Stimulated activated CD4-positive, alpha-beta T cell treated with anti-CD3 and anti-CD28 coated beads, Interleukin-1b, Interleukin-23, amount 100 ng/mL, for 1 hour (primary cell): ENCODE results near the gene MTR.
"Not testable (repeated sequence)": the region's sequence is repeated elsewhere in the genome, so short reads cannot be mapped to it uniquely, and the experiment has no call there.

Source experiments
- DNase-seq, 2 donors: peaks; one replicate each; pipeline ENCODE4 v3.0.0-alpha.2; 2020; ENCODE audit warnings: low read depth in 2 of 2

MTR gene

GRCh38 chr1:236833575-236833974 is 38.5 kb downstream of the MTR start:
- no peak for DNase-seq

- no peak for DNase-seq
These were observed 39.8 kb downstream of the MTR start for GRCh38 chr1:236834876-236835275.

GRCh38 chr1:236835491-236835890 is 40.4 kb downstream of the MTR start:
- no peak for DNase-seq

- DNase-seq = no peak
These were observed 41.1 kb downstream of the MTR start for GRCh38 chr1:236836157-236836556.

DNA sequence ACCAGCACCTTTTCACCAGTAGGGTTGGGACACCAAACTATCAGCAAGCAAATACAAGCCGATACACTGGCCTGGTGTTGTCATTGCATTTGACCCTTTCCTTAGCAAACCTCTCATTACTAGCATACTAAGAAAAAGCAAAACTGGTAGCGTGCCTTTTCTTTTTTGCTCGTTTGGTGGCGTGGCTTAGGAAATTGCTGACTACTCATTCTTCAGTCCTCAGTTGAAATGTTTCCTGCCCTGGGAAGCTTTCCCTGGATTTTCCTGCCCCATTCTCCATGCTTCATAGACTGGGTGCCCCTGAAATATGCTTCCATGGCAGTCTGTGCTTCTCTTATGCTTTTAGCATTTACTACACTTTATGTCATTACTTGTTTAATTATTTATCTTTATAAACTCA is 42.0 kb downstream of the MTR start:
- no peak for DNase-seq

DNA sequence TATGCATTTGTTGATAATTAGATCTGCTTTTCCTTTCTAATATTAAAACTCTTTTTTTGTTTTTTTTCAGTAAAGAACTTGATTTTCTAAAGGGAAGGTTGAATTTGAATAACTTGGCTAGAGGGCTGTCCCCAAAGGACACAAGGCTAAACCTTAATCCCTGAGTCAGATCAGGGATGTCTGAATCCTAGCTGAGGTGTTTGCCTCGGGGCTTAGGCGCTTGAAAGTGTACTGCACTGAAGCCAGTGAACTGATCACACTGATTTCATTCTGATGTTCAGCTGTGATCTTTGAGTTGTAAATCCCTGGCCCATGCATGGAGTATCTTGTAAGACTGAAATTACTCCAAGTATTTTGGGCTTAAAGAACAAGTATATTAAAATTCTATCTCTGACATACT is 42.8 kb downstream of the MTR start:
- DNase-seq = no peak

DNA sequence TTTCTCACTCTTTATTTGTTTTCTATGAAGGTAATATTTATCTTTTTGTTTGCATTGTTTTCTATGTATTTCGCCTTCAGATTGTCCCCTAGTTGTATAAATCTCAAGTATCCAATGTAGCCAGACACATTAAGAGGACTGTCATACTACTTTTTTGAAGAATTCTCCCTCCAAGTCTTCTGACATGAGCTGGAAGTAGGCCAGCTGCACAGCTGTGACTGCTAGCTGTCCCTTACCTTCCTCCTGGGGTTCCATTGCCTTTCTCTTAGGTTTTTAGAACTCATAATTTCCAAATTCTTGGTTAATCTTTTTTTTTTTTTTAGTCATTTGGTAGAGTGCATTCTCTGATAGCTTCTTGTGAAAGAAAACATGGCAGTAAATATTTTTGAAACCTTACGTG is 46.2 kb downstream of the MTR start:
- DNase-seq = no peak

- no peak for DNase-seq
These were observed 49.6 kb downstream of the MTR start for GRCh38 chr1:236844499-236845271.

GRCh38 chr1:236845830-236846229 is 50.7 kb downstream of the MTR start:
- DNase-seq = no peak

DNA sequence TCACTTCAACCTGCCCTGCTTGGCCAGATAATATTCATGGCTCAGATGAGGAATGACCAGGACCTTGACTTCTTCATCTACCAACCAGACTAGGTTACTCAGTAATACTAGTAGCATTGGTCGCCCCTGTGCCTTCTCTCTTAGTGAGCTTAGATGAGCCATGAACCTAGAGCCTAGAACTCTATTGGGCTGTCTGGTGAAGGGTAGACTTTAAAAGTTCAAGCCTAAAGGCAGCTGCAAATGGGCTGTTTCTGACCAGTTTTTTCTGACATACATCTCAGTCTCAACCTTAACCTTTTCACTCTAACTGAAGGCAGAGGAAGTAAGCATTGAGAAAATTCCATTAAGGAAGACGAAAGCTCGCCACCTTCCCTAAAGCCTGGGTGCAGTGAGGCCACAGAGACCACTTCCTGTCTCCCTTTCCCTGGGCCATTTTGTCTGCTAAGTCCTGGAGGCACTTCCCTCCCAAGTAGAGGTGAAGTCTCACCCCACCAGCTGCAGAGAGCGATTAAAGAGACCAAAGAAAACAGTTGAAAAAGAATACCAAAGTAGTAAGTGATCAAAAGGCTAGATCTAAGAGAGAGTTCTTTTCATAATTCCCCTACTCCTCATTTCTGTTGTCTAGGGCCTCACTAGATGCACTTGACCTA is 53.3 kb downstream of the MTR start:
- DNase-seq = no peak

DNA sequence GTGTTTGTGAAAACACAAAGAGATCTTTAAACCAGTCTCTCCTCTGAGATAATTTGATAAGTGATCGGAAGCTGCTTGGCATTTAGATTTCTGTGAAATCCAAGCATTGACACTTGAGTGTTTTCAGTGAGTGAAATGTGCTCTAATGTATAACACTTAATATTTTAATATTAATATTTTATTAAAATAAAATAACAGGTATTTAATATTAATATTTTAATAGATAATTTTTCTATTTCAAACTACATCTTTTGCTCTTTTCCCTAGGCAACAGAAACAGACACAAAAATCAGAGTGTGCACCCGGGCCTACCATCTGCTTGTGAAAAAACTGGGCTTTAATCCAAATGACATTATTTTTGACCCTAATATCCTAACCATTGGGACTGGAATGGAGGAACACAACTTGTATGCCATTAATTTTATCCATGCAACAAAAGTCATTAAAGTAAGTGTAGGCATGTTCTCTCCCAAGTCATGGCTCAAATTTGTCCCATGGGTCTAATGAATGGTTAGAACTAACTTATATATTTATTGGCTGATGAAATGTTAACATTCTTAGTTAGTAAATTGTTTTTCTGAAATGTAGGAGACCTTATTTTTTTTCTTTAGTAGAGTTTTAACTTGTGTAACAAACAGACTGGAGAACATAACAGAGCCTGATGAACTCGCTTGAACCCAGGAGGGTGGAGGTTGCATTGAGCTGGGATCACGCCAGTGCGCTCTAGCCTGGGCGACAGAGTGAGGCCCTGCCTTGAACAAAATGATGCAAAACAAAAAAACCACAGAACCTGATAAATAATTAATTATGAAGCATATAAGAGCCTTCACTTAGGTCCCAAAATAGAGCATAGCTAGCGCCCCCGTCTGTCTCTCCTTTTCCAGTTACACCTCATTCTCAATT is 55.2 kb downstream of the MTR start:
- DNase-seq = no peak

- no peak for DNase-seq
These were observed 56.8 kb downstream of the MTR start for GRCh38 chr1:236851871-236852270.

DNA sequence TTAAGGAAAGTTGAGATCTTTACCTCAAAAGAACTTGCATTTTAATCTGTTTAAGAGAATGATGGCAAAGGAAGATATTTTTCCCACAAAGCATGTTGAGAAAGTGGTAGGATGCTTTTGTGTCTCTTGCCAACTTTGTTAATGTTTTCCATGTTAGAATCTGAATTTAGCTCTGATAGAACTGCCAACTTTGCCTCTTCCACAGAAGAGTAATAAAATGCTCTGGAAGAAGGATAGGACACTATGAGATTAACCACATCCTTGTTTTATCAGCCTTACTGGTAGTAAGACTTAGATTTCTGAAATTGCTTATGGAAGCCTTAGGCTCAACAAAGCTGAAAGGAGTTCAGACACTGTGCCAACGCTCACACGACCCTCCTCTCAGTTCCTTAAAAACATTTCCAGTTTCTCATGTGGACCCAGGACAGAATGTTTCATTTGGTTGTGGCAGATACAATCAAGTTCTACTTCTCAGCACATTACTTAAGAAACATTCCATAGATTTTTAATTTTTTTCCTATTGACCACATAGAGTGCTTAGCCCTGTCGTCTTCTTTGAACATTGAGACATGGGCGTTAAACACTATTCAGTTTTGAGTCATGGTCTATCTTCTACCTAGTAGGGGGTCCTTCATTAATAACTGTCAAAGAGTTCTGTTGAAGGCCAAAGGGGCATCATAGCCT is 59.0 kb downstream of the MTR start:
- no peak for DNase-seq

- DNase-seq = no peak
These were observed 59.5 kb downstream of the MTR start for GRCh38 chr1:236854605-236854983.

DNA sequence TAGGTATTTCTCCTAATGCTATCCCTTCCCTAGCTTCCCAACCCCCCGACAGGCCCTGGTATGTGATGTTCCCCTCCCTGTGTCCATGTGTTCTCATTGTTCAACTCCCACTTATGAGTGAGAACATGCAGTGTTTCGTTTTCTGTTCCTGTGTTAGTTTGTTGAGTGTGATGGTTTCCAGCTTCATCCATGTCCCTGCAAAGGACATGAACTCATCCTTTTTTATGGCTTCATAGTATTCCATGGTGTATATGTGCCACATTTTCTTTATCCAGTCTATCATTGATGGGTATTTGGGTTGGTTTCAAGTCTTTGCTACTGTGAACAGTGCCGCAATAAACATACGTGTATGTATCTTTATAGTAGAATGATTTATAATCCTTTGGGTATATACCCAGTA is 61.6 kb downstream of the MTR start:
- DNase-seq = not testable (repeated sequence)

GRCh38 chr1:236858165-236858564 is 63.1 kb downstream of the MTR start:
- no peak for DNase-seq

DNA sequence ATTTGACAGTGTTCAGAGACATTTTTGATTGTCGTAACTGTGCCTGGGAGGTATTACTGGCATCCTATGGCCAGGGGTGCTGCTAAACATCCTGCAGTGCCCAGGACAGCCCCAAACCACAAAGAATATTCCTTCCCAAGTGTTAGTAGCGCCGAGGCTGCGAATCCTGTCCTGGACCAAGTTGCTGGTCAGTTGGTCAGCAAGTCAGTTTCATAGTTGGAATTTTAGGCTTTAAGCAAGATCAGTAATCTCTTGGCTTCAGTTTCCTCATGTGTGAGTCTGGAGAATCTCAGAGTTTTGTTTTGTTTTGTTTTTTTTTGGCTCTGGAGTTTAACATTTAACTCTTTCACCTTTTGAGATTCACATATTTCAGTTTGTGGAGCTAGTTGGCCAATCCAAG is 65.0 kb downstream of the MTR start:
- no peak for DNase-seq

- no peak for DNase-seq
These were observed 65.6 kb downstream of the MTR start for GRCh38 chr1:236860674-236861073.

DNA sequence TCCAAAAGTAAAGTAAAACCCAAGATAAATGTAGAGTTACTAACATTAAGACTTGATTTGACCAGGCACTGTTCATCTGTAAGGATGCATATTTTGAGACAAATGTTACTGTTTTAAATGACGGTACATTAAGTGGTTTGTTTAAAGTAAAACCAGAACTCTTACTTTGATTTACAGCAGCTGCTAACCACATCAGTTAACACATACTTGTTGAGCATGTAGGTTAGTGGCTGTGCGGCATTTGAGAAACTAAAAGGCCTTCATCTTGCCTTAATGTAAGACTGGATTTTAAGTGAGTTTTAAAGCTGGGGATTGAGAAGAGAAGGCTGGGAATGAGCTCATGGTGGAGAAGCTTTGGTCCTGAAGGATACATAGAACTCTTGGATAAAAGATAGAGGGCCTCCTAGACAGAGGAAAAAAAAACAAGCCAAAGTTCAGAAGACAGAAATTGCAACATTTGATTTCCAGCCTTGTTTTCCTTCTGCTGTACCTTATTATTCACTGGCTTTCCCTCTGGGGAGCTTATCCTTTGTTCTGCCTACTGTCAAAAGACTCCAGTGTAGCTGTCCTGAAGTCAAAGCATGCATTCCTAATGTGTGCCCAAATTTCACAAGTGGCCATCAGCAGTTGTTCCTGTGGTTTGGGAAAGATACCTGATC is 66.6 kb downstream of the MTR start:
- no peak for DNase-seq

- no peak for DNase-seq
These were observed 67.1 kb downstream of the MTR start for GRCh38 chr1:236862219-236862591.

DNA sequence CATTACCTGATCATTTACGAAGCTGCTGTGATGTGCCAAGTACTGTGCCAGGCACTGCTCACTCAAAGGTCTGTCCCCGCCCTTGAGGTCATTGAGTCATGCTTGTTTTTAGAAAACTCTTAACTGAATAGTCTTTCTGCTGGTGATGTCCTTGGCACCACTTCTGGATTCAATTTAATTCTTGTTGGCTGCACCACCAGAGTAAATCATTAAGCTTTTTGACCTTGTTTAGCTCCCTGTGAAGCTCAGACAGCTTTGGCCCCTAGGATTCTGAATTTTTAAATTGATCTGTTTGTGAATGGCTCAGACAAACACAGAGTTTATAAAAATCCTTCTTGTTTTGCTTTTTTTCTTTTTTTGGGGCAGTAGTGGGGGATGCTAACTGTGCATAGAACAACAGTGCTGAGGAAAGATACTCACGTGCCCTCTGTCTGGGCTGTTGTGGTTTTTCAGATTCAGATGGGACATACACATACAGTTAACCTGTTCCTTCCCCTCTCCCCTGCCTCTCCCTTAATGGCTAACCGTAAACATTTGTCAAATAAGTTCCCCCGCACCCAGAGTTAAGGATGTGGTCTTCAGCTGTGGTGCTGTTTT is 67.6 kb downstream of the MTR start:
- no peak for DNase-seq
